Lower leg skin (tissue), 4 donors: ENCODE results near the gene CNIH2. TPM values are rescaled to one million over a fixed set of nuclear protein-coding genes. Genes with fewer than 3 reads are reported as not detected.
A peak's percentile ranks its signal among the peaks of the same experiment; 100 is the strongest.
"Not testable (repeated sequence)": the region's sequence is repeated elsewhere in the genome, so short reads cannot be mapped to it uniquely, and the experiment has no call there.

Experiments
- DNase-seq, 2 donors: peaks; one replicate each; pipeline ENCODE4 v3.0.0-alpha.2; 2019; ENCODE audit warnings: low spot score in 2 of 2
- H3K4me3 ChIP-seq: fragments of 200-600 bp; sonication (generic); 2 replicates; pipeline ENCODE4 v1.5.1; 2017; ENCODE audit warnings: mild to moderate bottlenecking, low read depth; ENCODE audit not compliant: poor library complexity, severe bottlenecking
- CTCF ChIP-seq, 3 donors: fragments of 450-650 bp; IDR thresholded peaks; one replicate each; pipeline ENCODE4 v1.5.1; 2016; ENCODE audit warnings: antibody characterized with exemption in 3 of 3, mild to moderate bottlenecking in 3 of 3, moderate library complexity in 2 of 3
- POLR2A ChIP-seq, 2 donors: fragments of 450-650 bp; IDR thresholded peaks; one replicate each; pipeline ENCODE4 v1.6.1; 2016 to 2017; ENCODE audit warnings: antibody characterized with exemption in 2 of 2, mild to moderate bottlenecking in 1 of 2, moderate library complexity in 1 of 2
- WGBS, 2 donors: methylation state at CpG; one replicate each; pipeline ENCODE4 v1.1.5; 2018; 5-methylcytosine and 5-hydroxymethylcytosine counted together
- intact Hi-C: fragments of 100-400 bp; cut with DNase I; formaldehyde crosslinking; loops from one replicate; pipeline ENCODE4 v1.15.0; 2023; ENCODE audit warnings: low total_unique reads
- total RNA-seq, 4 donors: library from RNA; depleted of rRNA; stranded (reverse); fragments of >200 nt; gene quantifications; one replicate each; pipeline ENCODE4 v1.1.0, GENCODE V29; 2016

CNIH2 gene
- total RNA-seq, 4 donors from 2014 or later = 0.42 to 3.2 TPM; not detected in 2

GRCh38 chr11:66310324-66310723 lies 32.3 kb downstream of the CNIH2 start:
- intact Hi-C loops = no loop called here
- TF ChIP-seq POLR2A (IDR thresholded peaks at IDR 0.05) (no peak), CTCF (IDR thresholded peaks at IDR 0.05) (no peak)
- 77 to 90% methylated on average over 8 of the region's 8 CpGs for WGBS, 2 donors
- H3K4me3 ChIP-seq = no peak overlapping the region
- peak in 1 of 2 donors; percentile 83 for DNase-seq

GRCh38 chr11:66310803-66311440 lies 32.9 kb downstream of the CNIH2 start:
- DNase-seq, intact Hi-C loops, H3K4me3 ChIP-seq: not testable (repeated sequence)
- WGBS, 2 donors = 79 to 82% methylated on average over 18 of the region's 18 CpGs

- no peak overlapping the region for H3K4me3 ChIP-seq
- no peak for DNase-seq
- intact Hi-C loops = no loop called here
- 22 to 30% methylated on average over 26 of the region's 26 CpGs for WGBS, 2 donors
- no peak for TF ChIP-seq CTCF (IDR thresholded peaks at IDR 0.05)
- TF ChIP-seq POLR2A (IDR thresholded peaks at IDR 0.05) = no peak
Measured at GRCh38 chr11:66311470-66311964, 33.5 kb downstream of the CNIH2 start.

- DNase-seq = peak; percentile 93 to 98
- peak overlapping the region; percentile 30 for H3K4me3 ChIP-seq
- no peak for TF ChIP-seq POLR2A (IDR thresholded peaks at IDR 0.05)
- peak in 1 of 3 donors; percentile 74 for TF ChIP-seq CTCF (IDR thresholded peaks at IDR 0.05)
- intact Hi-C loops = no loop called here
- WGBS, 2 donors = 0% methylated on average over 33 to 38 of the region's 44 CpGs
Measured at GRCh38 chr11:66311965-66312548, 34.1 kb downstream of the CNIH2 start.

GRCh38 chr11:66312549-66313320 lies 34.8 kb downstream of the CNIH2 start:
- TF ChIP-seq POLR2A (IDR thresholded peaks at IDR 0.05) (no peak), CTCF (IDR thresholded peaks at IDR 0.05) (no peak)
- DNase-seq = peak; percentile 99 to 100
- peak overlapping the region; percentile 30 for H3K4me3 ChIP-seq
- WGBS, 2 donors = 3 to 5% methylated on average over 16 to 19 of the region's 52 CpGs
- intact Hi-C loops = no loop called here
